ENCODE data around the gene TSPAN3. TPM values are rescaled to one million over a fixed set of nuclear protein-coding genes. Genes with fewer than 3 reads are reported as not detected.

Gene TSPAN3
- 186 and 255 TPM in 2 replicates for total RNA-seq

DNA sequence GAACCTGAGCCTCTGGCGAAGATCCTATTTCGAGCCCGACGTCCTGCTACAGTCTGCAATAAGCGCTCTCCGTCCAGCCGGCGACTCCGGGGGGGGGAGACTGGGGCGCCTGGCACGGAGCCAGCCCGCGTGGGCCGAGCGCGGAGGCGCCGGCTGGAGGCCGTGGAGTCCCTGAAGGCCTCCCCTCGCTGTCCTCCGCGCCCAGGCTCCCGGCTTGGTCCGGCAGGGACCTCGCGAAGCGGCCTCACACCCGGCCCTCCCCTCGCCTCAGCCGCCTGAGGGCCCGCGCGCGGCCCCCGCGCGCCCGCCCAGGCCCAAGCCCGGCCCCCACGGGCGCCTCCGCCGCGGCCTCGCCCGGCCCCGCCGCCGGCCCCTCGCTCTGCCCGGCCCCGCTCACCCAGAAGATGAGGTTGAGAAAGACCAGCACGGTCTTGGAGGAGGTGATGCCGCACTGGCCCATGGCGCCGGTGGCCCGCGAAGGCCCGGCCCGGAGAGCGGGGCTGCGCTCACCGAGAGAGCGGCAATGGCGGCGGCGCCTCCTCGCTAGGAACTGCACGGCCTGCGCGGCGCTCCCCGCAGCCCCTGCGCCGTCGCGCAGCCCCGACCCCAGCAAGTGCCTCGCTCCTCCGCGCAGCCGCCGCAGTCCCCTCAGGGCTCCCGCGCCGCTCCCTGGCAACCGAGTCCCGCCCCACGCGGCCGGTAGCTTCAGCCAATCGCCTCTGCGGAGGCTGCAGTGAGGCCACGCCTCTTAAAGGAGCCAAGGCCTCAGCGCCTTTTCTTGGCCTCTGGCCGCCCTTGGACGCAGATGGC lies at the start of gene TSPAN3:
TSS of gene TSPAN3 (minus strand) at position 615 of the 810 bp plus-strand sequence. CDS start at position 460, 155 bp downstream.

DNA sequence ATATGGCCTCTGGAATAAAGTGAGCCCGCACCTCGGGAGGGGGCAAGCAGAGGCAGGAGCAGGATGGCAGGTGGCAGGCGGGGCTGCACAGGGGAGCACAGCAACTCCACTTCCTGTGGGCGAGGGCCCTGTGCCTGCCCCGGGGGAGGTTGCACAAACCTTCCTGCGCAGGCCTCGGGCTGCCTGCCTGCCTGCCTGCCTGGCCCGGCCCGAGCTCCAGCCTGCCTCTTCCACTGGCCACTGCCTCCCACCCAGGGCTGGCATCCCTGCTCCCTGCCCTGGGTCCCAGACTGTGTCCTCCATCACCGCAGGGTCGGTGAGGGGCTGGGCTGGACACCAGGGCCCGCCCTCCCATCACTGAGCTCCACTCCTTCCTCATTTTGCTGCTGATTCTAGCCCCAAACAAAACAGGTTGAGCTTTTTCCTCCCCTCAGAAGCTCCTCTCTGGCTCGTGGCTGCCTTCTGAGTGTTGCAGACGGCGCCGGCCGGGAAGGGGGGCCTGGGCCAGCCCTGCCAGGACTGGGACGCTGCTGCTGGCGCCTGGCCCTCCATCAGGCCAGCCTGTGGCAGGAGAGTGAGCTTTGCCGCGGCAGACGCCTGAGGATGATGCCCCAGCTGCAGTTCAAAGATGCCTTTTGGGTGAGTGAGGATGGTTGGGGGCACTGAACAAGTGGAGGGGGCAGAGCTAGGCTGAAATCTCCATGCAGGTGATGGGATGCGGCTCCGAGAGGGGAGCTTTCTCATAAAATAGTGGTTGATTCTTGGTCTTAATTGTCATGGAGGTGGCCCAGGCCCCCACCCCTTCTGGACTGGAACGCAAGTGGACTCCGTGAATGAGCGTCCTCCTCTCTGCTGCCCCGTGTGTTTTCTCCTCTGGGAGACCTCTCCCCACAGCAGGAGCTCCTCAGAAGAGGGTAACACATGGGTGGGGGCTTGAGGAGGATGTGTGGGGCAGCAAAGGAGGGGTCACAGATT lies 75.7 kb downstream of the TSPAN3 start, which contains the start of gene PSTPIP1:
TSS of gene PSTPIP1 (plus strand) at position 156 of the 975 bp plus-strand sequence. CDS start at position 604, 448 bp downstream.

Other genes with a start within 250 kb of the TSPAN3 start
- gene SCAPER, start 165.8 kb downstream of the TSPAN3 start, total RNA-seq: 6.7 and 12.8 TPM in 2 replicates
- gene RCN2, start 139.4 kb downstream of the TSPAN3 start, total RNA-seq: 44.3 and 48.5 TPM in 2 replicates
- not detected in 2 replicates for gene PSTPIP1, start 76.0 kb downstream of the TSPAN3 start, total RNA-seq

Data from hair follicle dermal papilla cell (primary cell).